GM23338 (cell line): Measurements from ENCODE around the gene UNC5B. TPM values are rescaled to one million over a fixed set of nuclear protein-coding genes. Genes with fewer than 3 reads are reported as not detected.
A peak's percentile ranks its signal among the peaks of the same experiment; 100 is the strongest.

Experiments used
- ATAC-seq: fragments of 200-7000 bp; cut with Tn5 transposase; 3 replicates; pipeline ENCODE4 v1.9.1; 2020
- DNase-seq: peaks from one replicate; pipeline ENCODE4 v3.0.0-alpha.2; 2015; ENCODE audit warnings: low spot score
- H2AFZ ChIP-seq: fragments of 200-600 bp; sonication (generic); 2 replicates; pipeline ENCODE4 v1.8.0; 2016; ENCODE audit warnings: antibody characterized with exemption, mild to moderate bottlenecking, moderate library complexity
- H3F3A ChIP-seq: fragments of 200-600 bp; sonication (generic); replicated peaks from 2 replicates; pipeline ENCODE4 v1.8.0; 2017; ENCODE audit warnings: antibody characterized with exemption, mixed run types, low read depth
- H3K27ac ChIP-seq: fragments of 200-600 bp; sonication (generic); 2 replicates; pipeline ENCODE4 v1.6.1; 2016; ENCODE audit warnings: low read depth
- H3K27me3 ChIP-seq: fragments of 200-600 bp; sonication (generic); 2 replicates; pipeline ENCODE4 v1.8.0; 2016; ENCODE audit warnings: mild to moderate bottlenecking, mixed run types, moderate library complexity; ENCODE audit not compliant: insufficient read depth
- H3K36me3 ChIP-seq: fragments of 200-600 bp; sonication (generic); 2 replicates; pipeline ENCODE4 v1.8.0; 2016; ENCODE audit warnings: mild to moderate bottlenecking; ENCODE audit not compliant: insufficient read depth
- H3K4me1 ChIP-seq: fragments of 200-600 bp; sonication (generic); 2 replicates; pipeline ENCODE4 v1.8.0; 2016; ENCODE audit warnings: mild to moderate bottlenecking, moderate library complexity; ENCODE audit not compliant: insufficient read depth
- H3K4me2 ChIP-seq: fragments of 200-600 bp; sonication (generic); 2 replicates; pipeline ENCODE4 v1.7.1; 2017; ENCODE audit warnings: mixed run types
- H3K4me3 ChIP-seq: fragments of 200-600 bp; sonication (generic); 2 replicates; pipeline ENCODE4 v1.6.1; 2016; ENCODE audit warnings: mixed run types
- H3K79me2 ChIP-seq: fragments of 200-600 bp; sonication (generic); replicated peaks from 2 replicates; pipeline ENCODE4 v1.8.0; 2017; ENCODE audit warnings: mild to moderate bottlenecking; ENCODE audit not compliant: insufficient read depth
- H3K9me2 ChIP-seq: fragments of 200-600 bp; sonication (generic); 2 replicates; pipeline ENCODE4 v1.8.0; 2017; ENCODE audit not compliant: insufficient read depth
- H4K20me1 ChIP-seq: fragments of 200-600 bp; sonication (generic); replicated peaks from 2 replicates; pipeline ENCODE4 v1.8.0; 2017; ENCODE audit warnings: mild to moderate bottlenecking; ENCODE audit not compliant: insufficient read depth
- H3K27ac Mint-ChIP-seq: 2 replicates; pipeline ENCODE4 v1.8.0; 2020; ENCODE audit warnings: inconsistent platforms, mild to moderate bottlenecking, moderate library complexity, mixed read lengths
- H3K27me3 Mint-ChIP-seq: 3 replicates; pipeline ENCODE4 v1.8.0; 2022; ENCODE audit warnings: low read depth, mild to moderate bottlenecking, moderate library complexity, mixed read lengths, inconsistent platforms; ENCODE audit not compliant: insufficient read depth, poor library complexity
- H3K36me3 Mint-ChIP-seq: 3 replicates; pipeline ENCODE4 v1.8.0; 2021; ENCODE audit warnings: low read depth, mild to moderate bottlenecking, inconsistent platforms, moderate library complexity, mixed read lengths
- H3K4me1 Mint-ChIP-seq: 3 replicates; pipeline ENCODE4 v1.8.0; 2020; ENCODE audit warnings: mild to moderate bottlenecking, inconsistent platforms, mixed read lengths
- H3K4me3 Mint-ChIP-seq: 3 replicates; pipeline ENCODE4 v1.8.0; 2021; ENCODE audit warnings: moderate library complexity, mild to moderate bottlenecking, inconsistent platforms, mixed read lengths
- H3K9me3 Mint-ChIP-seq: 3 replicates; pipeline ENCODE4 v1.8.0; 2020; ENCODE audit warnings: moderate library complexity, mild to moderate bottlenecking, inconsistent platforms, mixed read lengths
- CREB1 ChIP-seq: fragments of 250-450 bp; sonication (Bioruptor Pico); IDR thresholded peaks from 2 replicates; pipeline ENCODE4 v1.5.0; 2020; ENCODE audit warnings: low read depth, mild to moderate bottlenecking, moderate library complexity
- CTCF ChIP-seq, 2 experiments: fragments of 200-600 bp in 1 of 2; sonication (generic) in 1 of 2; conservative IDR thresholded peaks; 2 replicates each; pipeline versions ENCODE4 v1.5.1 to v1.6.1; 2016 to 2017; ENCODE audit warnings: antibody characterized with exemption in 2 of 2, low read depth in 2 of 2, mild to moderate bottlenecking in 2 of 2, moderate library complexity in 1 of 2
- ETS1 ChIP-seq: IDR thresholded peaks from 2 replicates; pipeline ENCODE4 v1.6.1; 2016; ENCODE audit warnings: antibody characterized with exemption
- EZH2 ChIP-seq: fragments of 200-600 bp; sonication (generic); IDR thresholded peaks from one replicate; pipeline ENCODE4 v1.8.0; 2017; ENCODE audit warnings: antibody characterized with exemption, mild to moderate bottlenecking, low read depth; ENCODE audit not compliant: unreplicated experiment
- EZH2phosphoT487 ChIP-seq: fragments of 200-600 bp; sonication (generic); IDR thresholded peaks from one replicate; pipeline ENCODE4 v1.8.1; 2018; ENCODE audit warnings: antibody characterized with exemption; ENCODE audit not compliant: unreplicated experiment
- JUNB ChIP-seq: IDR thresholded peaks from one replicate; pipeline ENCODE4 v1.6.1; 2016; ENCODE audit warnings: antibody characterized with exemption; ENCODE audit not compliant: unreplicated experiment
- POLR2AphosphoS5 ChIP-seq: IDR thresholded peaks from 2 replicates; pipeline ENCODE4 v1.6.1; 2016; ENCODE audit warnings: antibody characterized with exemption, low read depth
- REST ChIP-seq: IDR thresholded peaks from one replicate; pipeline ENCODE4 v1.6.1; 2018; ENCODE audit warnings: antibody characterized with exemption; ENCODE audit not compliant: unreplicated experiment
- STAT1 ChIP-seq: IDR thresholded peaks from one replicate; pipeline ENCODE4 v1.6.1; 2016; ENCODE audit warnings: antibody characterized with exemption; ENCODE audit not compliant: unreplicated experiment
- ZNF114 ChIP-seq: fragments of 250-450 bp; sonication (Bioruptor Pico); IDR thresholded peaks from 2 replicates; pipeline ENCODE4 v1.5.0; 2020; ENCODE audit warnings: mild to moderate bottlenecking, moderate library complexity
- ZNF331 ChIP-seq: fragments of 250-450 bp; sonication (Bioruptor Pico); IDR thresholded peaks from 2 replicates; pipeline ENCODE4 v1.5.0; 2020; ENCODE audit warnings: low read depth, mild to moderate bottlenecking, moderate library complexity
- polyA plus RNA-seq: library from polyadenylated mRNA; unstranded; fragments of >200 nt; fragmentation: Nextera tagmentation; extraction: Ambion mirVana; gene quantifications from 2 replicates; pipeline ENCODE4 v1.2.1, GENCODE V29; 2016
- total RNA-seq: library from RNA; depleted of rRNA; stranded (reverse); fragments of >200 nt; shearing (Covaris generic); gene quantifications from 2 replicates; pipeline ENCODE4 v1.2.3, GENCODE V29; 2014

The UNC5B gene
- total and polyA plus RNA-seq, 2 experiments from 2014 or later, result 8.0 to 31.2 TPM

GRCh38 chr10:71326464-71326881 is 114.1 kb downstream of the UNC5B start:
- ATAC-seq (no peak), DNase-seq (no peak)
- Histone ChIP-seq H3F3A (no peaks in the 10 kb centered on the region), H3K79me2 (no peaks in the 10 kb centered on the region), H3K27ac (no peak overlapping the region), H3K4me2 (no peak overlapping the region), H4K20me1 (no peaks in the 10 kb centered on the region), H3K36me3 (no peaks in the 10 kb centered on the region; the same call in 1 of the 2 replicates), H3K9me2 (no peaks in the 10 kb centered on the region), H3K4me3 (no peak overlapping the region), H3K27me3 (no peaks in the 10 kb centered on the region), H3K4me1 (no peaks in the 10 kb centered on the region), H2AFZ (no peak overlapping the region)
- Mint-ChIP-seq H3K27ac (no peak overlapping the region), H3K4me3 (no peak overlapping the region), H3K9me3 (no peaks in the 10 kb centered on the region), H3K4me1 (peaks cover 3% of the 10 kb centered on the region; the same call in 2 of the 3 replicates), H3K27me3 (no peaks in the 10 kb centered on the region), H3K36me3 (peaks cover 32% of the 10 kb centered on the region)
- TF ChIP-seq EZH2phosphoT487 (no peak), ETS1 (no peak), ZNF114 (CRISPR knock-in tag) (no peak), REST (no peak), ZNF331 (CRISPR knock-in tag) (no peak), EZH2 (no peak), CTCF (conservative IDR thresholded peaks at IDR 0.05; ENCODE audit: low read depth in 2 of 2) (no peak)

- no peak overlapping the region for H3K27ac ChIP-seq
- no peak overlapping the region for H3K4me2 ChIP-seq
- H3K36me3 Mint-ChIP-seq, result peaks cover 17% of the 10 kb centered on the region
- no peak overlapping the region for H3K4me3 ChIP-seq
- H3K36me3 ChIP-seq, result no peaks in the 10 kb centered on the region; the same call in 1 of the 2 replicates
- DNase-seq, result no peak
- H2AFZ ChIP-seq, result no peak overlapping the region
- H3K27me3 Mint-ChIP-seq, result peaks cover 9% of the 10 kb centered on the region
- H3K4me1 ChIP-seq, result no peaks in the 10 kb centered on the region
- H3K9me2 ChIP-seq, result no peaks in the 10 kb centered on the region
- H3K4me3 Mint-ChIP-seq, result no peak overlapping the region
- H3K27ac Mint-ChIP-seq, result peak overlapping the region; percentile 60
- no peaks in the 10 kb centered on the region for H4K20me1 ChIP-seq
- H3K27me3 ChIP-seq, result no peaks in the 10 kb centered on the region
- H3K9me3 Mint-ChIP-seq, result no peaks in the 10 kb centered on the region
- ATAC-seq, result no peak
- H3K4me1 Mint-ChIP-seq, result peaks cover 14% of the 10 kb centered on the region
- H3F3A ChIP-seq, result no peaks in the 10 kb centered on the region
- H3K79me2 ChIP-seq, result no peaks in the 10 kb centered on the region
- TF ChIP-seq CREB1 (CRISPR knock-in tag), result no peak
- no peak for TF ChIP-seq POLR2AphosphoS5
- TF ChIP-seq EZH2, result no peak
- TF ChIP-seq JUNB, result no peak
- no peak for TF ChIP-seq EZH2phosphoT487
- TF ChIP-seq STAT1, result no peak
- TF ChIP-seq ZNF114 (CRISPR knock-in tag), result no peak
- TF ChIP-seq CTCF (conservative IDR thresholded peaks at IDR 0.05; ENCODE audit: low read depth in 2 of 2), result no peak
- no peak for TF ChIP-seq REST
Observed at GRCh38 chr10:71330789-71331404, 118.5 kb downstream of the UNC5B start.
